ENCODE results near the gene LAMP1. TPM values are rescaled to one million over a fixed set of nuclear protein-coding genes. Genes with fewer than 3 reads are reported as not detected.
"Not testable (repeated sequence)": the region's sequence is repeated elsewhere in the genome, so short reads cannot be mapped to it uniquely, and the experiment has no call there.

LAMP1 gene
- total and polyA plus RNA-seq, 7 donors = 35.7 to 71.5 (median 65.3) TPM

GRCh38 chr13:113338451-113338850 is 41.4 kb downstream of the LAMP1 start:
- Histone ChIP-seq H3K27ac (no peak overlapping the region), H3K4me3 (no peak overlapping the region), H3K4me1 (no peaks in the 10 kb centered on the region), H3K36me3 (ENCODE audit: insufficient read depth in 1 of 2, low read depth in 1 of 2) (peaks cover 0 to 6% of the 10 kb centered on the region in 2 donors), H3K27me3 (ENCODE audit: insufficient read depth in 3 of 3, low read length in 2 of 3) (no peaks in the 10 kb centered on the region), H3K9me3 (no peaks in the 10 kb centered on the region)
- no peak for TF ChIP-seq CTCF (IDR thresholded peaks at IDR 0.05)
- intact Hi-C loops (cut with DNase I) = no loop called here
- ATAC-seq (no peak), DNase-seq (no peak)
- 90 to 93% (median 92%) methylated on average over 15 of the region's 15 CpGs for WGBS, 3 donors

- H3K4me3 ChIP-seq = no peak overlapping the region
- WGBS, 3 donors = 86 to 91% (median 90%) methylated on average over 34 of the region's 34 CpGs
- H3K4me1 ChIP-seq = no peaks in the 10 kb centered on the region
- no peaks in the 10 kb centered on the region for H3K9me3 ChIP-seq
- H3K27ac ChIP-seq = no peak overlapping the region
- intact Hi-C loops (cut with DNase I) = no loop called here
- no peaks in the 10 kb centered on the region for H3K27me3 ChIP-seq (ENCODE audit: insufficient read depth in 3 of 3, low read length in 2 of 3)
- no peak for ATAC-seq
- peak in 1 of 2 donors; percentile 37 for DNase-seq
- peaks cover 0 to 25% of the 10 kb centered on the region in 2 donors for H3K36me3 ChIP-seq (ENCODE audit: insufficient read depth in 1 of 2, low read depth in 1 of 2)
- TF ChIP-seq CTCF (IDR thresholded peaks at IDR 0.05) = no peak
These were observed 46.0 kb downstream of the LAMP1 start for GRCh38 chr13:113342820-113343691.

- no peak overlapping the region for H3K27ac ChIP-seq
These were observed 46.6 kb downstream of the LAMP1 start for GRCh38 chr13:113343692-113343968.

GRCh38 chr13:113345486-113345885 is 48.4 kb downstream of the LAMP1 start:
- intact Hi-C loops (cut with DNase I) = no loop called here
- H3K36me3 ChIP-seq (ENCODE audit: insufficient read depth in 1 of 2, low read depth in 1 of 2) = peaks cover 0 to 44% of the 10 kb centered on the region in 2 donors
- TF ChIP-seq CTCF (IDR thresholded peaks at IDR 0.05) = no peak
- H3K4me3 ChIP-seq = no peak overlapping the region
- H3K27me3 ChIP-seq (ENCODE audit: insufficient read depth in 3 of 3, low read length in 2 of 3) = no peaks in the 10 kb centered on the region
- whole genome bisulfite sequencing, 3 donors = 96 to 97% (median 97%) methylated on average over 17 of the region's 17 CpGs
- H3K4me1 ChIP-seq = no peaks in the 10 kb centered on the region
- no peak for DNase-seq
- H3K27ac ChIP-seq = no peak overlapping the region
- no peak for ATAC-seq
- H3K9me3 ChIP-seq = no peaks in the 10 kb centered on the region

More at GRCh38 chr13:113343692-113343968, 46.6 kb downstream of the LAMP1 start:
- Histone ChIP-seq H3K36me3 (ENCODE audit: insufficient read depth in 1 of 2, low read depth in 1 of 2) (peaks cover 0 to 29% of the 10 kb centered on the region in 2 donors), H3K4me1 (no peaks in the 10 kb centered on the region), H3K27me3 (ENCODE audit: insufficient read depth in 3 of 3, low read length in 2 of 3) (no peaks in the 10 kb centered on the region), H3K4me3 (no peak overlapping the region), H3K9me3 (no peaks in the 10 kb centered on the region)
- intact Hi-C loops (cut with DNase I) = no loop called here
- no peak for TF ChIP-seq CTCF (IDR thresholded peaks at IDR 0.05)
- ATAC-seq = no peak
- 90 to 95% (median 93%) methylated on average over 7 of the region's 7 CpGs for WGBS, 3 donors
- DNase-seq = no peak

GRCh38 chr13:113347736-113348225 is 50.7 kb downstream of the LAMP1 start:
- peak in 1 of 2 donors; percentile 12 for DNase-seq
- intact Hi-C loops (cut with DNase I); H3K27ac ChIP-seq; H3K27me3 ChIP-seq (ENCODE audit: insufficient read depth in 3 of 3, low read length in 2 of 3); H3K9me3 ChIP-seq; H3K4me3 ChIP-seq; ATAC-seq; H3K4me1 ChIP-seq: not testable (repeated sequence)
- WGBS, 3 donors = 96 to 98% (median 97%) methylated on average over 18 to 19 of the region's 19 CpGs
- peaks cover 0 to 53% of the 10 kb centered on the region in 2 donors for H3K36me3 ChIP-seq (ENCODE audit: insufficient read depth in 1 of 2, low read depth in 1 of 2)
